Measurements from ENCODE around the gene CREB5.

CREB5 gene

DNA sequence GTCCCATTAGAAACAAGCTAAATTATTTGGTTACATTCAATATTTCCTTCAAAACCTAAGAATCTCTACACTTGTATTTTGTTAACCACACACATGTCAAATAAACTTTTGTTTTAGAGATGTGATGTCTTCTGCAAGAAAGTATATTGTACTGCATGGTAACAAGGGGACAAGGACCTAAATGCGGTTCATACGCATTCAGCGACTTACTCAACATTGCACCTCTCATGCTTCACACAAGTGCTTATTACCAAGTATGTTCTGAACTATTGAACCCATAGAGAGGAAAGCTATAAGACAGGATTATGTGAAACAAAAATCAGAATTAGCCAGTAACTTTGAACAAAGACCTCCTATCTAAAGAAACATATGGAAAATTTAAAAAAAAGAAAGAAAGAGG, 68.3 kb downstream of the CREB5 start:
- no peak for DNase-seq

DNA sequence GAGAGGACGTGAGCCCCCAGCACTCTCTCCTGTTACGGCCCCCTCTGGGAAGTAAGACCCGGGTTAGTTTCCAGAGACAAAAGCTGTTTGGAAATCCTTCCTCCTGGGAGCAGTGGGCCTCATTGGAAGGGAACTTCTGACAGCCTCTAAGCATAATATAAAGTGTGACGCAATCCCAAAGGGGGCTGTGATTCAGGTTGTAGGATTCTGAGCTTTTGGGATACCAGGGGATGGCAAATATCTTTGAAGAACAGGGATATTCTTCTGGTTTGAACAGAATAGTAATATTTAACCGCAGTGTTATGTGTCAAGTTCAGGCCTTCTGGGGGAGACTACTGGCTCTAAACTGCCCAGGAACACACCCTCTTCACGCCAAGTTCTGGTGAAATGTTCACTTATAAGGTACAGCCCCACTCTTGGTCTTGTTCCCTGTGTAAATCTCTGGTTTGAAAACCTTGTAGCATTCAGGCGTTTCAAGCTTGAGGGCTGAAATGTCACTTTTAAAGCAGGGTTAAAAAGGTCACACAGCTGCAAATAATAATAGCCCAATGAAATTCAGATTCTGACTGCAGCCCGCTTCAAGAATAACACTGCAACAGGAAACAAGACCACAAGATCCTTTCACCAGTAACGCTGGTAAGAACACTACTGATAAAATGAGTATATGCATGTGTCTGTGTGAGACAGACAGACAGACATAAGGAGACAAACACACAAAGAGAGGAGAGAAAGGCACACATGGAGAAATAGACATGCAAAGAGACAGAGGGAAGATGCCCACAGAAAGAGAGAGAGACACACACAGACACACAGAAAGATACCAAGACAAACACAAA, 69.0 kb downstream of the CREB5 start:
- no peak for DNase-seq

DNA sequence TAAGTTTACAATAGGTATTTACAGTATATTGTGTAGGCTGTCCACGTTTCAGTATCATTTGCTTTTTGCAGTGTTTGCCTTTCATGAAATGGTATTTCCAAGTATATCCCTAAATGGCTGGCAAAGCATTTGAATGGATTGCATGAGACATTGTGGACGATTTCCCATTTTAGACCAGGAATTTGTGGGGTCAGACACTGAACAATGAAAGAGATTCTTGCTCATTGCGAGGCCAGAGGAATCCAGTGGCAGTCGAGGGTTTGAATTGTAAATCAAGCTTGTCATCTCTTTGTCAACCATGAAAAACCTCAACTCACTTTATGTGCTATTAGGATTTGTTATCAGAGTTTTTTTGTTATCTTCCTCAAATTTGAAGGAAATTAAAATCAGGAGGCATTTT, 70.8 kb downstream of the CREB5 start:
- no peak for DNase-seq

DNA sequence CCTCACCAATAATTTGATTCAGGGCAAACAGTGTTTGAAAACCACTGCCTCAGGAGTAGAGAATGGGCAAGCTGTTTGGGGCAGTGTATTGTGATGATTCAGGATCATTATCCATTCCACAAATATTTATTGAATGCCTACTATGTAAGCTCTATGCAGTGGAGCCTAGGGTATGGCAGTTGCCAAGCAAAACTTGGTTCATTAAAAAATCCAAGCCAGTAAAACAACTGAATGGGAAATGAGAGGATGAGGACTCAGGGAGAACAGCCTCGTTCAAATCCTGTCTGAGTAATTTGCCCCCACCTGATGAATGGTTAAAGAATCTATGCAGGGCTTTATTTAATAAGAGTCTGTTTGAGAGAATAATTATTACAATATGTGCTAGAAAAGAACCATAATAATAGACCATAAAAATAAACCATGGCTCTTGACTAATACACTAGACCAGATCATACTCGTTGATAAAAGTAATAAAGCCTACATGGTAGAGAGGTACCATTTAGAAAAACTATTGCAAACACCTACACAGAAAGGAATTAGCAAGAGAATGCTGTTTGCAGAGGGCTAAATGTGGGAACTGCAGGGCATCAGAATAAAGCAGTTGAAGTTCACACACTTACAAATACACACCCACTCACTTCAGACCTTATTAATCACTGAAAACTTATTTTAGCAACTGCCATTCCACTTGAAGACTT, 71.7 kb downstream of the CREB5 start:
- DNase-seq = no peak

DNA sequence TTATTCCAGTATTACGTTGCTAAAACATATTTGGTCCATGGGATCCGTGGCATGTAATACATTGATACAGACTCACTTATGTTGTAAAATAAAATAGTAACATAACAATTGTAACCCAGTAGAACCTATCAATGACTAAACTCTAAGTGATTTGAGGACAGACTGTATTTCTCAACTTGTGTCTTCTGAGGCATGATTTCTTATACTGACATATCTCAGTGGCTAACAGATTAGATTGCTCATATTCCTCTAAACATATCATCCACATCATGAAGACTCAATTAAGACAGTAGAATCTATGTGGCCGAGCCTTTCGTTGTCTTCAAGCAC, 72.3 kb downstream of the CREB5 start:
- no peak for DNase-seq

DNA sequence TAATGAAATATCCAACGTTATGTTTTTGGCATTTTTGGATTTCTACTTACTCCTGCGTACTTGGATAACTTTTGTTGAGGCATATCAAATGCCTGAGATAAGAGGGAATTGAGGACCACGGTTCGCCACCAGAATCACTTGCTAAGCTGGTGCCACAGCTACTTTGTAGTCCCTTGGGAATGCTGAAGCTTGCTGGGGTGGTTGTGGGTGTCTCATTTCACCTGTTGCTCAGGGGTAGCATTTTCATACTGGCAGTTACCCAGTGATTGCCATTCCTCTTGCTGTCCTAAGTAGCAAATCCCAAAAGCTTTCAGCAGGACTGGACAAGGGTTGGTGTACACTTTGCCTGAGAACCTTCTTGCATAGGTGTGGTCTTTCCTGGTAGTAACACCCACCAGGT, 75.2 kb downstream of the CREB5 start:
- no peak for DNase-seq

DNA sequence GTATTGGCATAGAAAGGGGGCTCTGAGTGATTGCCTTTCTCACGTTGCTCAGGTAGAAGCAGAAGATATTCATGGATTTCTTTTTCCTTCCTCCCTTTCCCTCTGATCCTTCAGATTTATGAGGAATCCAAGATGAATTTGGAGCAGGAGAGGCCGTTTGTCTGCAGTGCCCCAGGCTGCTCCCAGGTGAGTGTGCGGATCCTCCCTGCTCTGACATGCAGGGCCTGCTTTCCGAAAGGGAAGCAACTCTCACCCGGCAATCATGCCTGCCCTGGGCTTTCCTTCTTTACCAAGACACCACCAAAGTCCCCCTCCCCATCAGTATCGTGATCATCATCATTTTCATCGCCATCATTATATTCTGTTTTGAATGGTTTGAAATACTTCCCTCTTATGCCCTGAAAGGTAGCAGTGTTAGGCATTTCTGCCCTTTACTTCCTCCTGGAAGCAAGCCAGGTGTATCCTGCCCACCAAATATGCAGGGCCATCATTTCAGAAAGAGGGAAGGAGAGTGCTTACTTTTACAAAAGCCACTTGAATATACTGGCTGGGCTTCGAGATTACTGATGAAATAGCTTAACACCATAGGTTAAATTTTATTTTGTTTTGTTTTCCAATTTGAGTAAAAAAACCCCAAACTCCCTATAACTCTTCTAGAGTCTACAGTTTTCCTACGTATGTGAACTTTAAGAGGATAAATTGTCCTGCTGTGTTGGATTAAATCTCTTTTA, 75.9 kb downstream of the CREB5 start:
- DNase-seq = no peak

DNA sequence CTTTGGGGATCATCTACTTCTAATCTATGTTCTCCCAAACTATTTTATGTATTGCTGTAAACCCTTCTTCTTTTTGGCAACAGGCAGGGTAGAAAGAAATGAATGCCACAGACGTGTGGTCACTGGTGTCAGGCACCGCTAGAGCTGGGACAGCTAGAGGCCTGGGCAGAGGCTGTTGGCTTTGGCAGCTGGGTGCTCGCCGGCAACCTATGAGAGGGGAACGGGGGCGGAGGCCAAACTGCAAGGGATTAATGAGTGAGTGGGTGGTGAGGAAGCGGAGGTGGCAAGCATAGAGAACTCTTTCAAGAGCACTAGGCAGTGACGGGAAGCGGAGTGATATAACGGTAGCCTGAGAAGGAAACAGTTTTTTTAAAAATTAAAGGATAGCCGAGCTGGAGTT, 78.5 kb downstream of the CREB5 start:
- DNase-seq = no peak

DNA sequence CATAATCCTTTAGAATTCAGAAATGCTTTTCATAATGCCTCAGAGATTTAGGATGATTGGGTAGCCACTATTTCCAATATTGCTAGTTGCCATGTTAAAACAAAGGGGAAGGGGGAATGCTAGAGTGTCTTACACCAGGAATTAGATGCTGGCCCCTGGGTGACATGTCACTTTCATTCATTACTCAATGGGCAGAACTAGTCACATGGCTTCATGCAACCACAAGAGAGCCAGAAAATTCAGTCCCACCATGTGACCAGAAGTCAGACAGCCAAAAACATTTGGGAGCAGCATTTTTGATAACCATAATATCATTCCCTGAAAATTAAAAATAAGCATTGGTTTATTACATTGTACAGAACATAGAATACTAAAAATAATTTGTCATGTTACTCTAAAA, 81.2 kb downstream of the CREB5 start:
- DNase-seq = no peak

DNA sequence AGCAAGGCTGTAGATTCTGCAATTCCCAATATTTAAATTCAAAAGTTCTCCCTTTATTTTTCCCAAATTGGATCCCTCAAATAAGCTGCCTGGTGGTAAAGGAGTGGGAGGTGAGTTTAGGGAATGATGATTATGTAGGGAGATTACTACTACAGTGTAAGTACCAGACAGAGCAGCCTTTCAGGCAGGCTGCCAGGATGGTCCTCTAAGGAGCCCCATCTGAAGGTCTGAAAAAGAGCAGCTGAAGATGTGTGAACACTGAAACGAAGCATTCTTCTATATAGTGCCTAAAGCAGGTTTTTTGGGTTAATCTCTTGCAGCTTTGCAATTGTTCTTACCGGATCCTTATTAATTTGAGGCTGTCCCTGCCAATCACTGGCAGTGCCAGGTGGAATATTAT, 84.7 kb downstream of the CREB5 start:
- DNase-seq = no peak

DNA sequence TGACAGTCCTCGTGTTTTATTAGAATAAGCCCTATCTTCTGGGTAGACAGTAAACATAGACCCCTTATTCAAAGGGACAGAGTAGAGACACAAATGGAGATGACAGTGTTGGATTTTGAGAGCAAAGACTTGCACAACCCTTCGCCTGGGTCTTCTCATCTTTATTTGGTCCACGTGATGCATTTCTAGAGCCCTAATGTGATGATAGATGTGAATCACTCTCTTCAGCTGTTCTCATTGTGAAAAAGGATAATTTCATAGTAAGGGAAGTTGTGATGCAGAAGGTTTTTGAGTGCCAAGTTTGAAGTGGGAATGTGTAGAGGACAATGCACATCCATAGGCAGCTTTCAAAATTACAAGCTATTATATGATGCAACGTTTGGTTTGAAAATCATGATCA, 86.3 kb downstream of the CREB5 start:
- DNase-seq = no peak

DNA sequence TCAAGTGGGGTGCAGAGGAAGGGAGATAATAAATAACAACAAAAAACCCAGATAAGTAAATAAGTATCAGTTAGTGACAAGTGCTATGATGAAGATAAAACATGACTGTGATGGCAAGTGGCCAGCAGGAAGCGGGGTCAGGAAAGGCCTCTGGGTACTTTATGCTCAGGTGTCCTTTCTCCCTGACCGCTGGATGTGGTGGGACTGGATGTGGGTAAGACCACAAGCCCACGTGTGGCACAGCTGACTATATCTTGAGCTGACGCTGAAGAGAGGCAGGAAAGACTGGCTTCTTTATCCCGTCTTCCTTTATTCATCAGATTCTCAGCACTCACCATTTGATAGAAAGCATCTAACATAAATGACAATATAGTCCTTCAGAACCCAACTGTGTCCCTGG, 87.8 kb downstream of the CREB5 start:
- DNase-seq = no peak

DNA sequence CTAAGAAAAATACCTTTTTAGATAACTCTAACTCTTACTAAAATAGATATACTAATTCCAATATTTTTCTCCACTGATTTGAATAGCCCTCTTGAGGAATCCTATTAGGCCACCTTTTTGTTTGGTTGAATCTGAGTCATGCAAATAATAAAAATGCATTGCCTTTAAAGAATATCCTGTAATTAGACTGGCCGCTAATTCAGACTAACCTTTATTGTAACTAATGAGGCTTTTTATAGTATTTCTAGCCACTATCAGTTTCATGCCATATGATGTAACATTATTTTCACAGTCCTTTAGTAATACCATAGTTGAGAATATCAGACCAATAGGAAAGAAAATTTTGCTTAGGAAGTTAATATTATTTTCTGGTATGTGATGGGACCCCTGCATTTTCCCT, 90.1 kb downstream of the CREB5 start:
- no peak for DNase-seq

DNA sequence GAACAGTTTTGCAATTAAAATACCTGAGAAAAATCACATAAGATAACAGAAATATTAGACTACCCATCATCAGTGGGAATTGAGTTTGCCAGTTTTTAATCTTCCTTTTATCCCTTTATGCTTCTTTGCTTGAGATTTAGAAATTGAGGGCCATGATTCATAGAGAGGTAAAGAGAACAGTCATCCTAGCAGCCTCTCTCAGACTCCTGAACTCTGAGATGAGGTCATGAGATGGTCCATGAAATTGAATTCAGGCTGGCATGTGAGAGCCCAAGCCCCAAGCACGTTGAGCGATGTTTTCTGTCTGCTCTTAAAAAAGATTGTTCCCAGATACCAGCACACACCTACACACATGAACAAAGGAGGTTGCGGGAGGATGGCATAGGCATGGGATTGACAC, 91.1 kb downstream of the CREB5 start:
- DNase-seq = no peak

DNA sequence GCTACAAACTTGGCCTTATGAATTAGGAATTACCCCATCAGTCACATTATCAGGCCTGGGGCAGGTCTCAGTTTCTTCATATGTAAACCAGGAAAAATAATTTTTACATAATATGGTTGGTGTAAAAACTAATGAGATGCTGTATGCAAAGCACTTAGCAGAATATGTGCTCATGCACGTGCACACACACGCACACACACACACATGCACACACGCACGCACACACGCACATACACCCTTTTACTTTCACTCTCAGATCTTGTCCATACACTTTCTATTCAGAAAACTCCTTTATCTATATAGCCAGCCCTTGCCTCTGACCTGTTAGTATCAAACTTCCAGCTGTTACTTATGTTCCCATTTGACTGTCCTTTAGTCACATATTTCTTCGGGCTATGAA, 92.7 kb downstream of the CREB5 start:
- DNase-seq = no peak

DNA sequence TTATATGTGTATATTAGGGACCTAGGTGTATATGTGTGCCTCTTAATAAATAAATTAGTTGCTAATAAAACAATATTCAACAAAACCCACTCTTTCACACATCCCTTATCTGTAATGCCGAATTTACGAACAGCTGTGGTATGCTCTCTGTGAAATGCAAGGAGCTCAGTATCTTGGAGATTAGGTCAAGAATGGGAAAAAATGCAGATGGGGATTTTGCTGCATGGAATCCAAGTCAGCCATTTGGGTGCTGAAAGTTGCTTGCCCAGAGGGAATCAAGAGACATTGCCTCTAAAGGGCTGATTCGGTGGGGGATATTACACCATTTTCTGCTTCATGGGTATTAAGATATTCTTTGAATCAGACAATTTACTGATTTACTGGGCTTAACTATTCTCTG, 93.5 kb downstream of the CREB5 start:
- no peak for DNase-seq

DNA sequence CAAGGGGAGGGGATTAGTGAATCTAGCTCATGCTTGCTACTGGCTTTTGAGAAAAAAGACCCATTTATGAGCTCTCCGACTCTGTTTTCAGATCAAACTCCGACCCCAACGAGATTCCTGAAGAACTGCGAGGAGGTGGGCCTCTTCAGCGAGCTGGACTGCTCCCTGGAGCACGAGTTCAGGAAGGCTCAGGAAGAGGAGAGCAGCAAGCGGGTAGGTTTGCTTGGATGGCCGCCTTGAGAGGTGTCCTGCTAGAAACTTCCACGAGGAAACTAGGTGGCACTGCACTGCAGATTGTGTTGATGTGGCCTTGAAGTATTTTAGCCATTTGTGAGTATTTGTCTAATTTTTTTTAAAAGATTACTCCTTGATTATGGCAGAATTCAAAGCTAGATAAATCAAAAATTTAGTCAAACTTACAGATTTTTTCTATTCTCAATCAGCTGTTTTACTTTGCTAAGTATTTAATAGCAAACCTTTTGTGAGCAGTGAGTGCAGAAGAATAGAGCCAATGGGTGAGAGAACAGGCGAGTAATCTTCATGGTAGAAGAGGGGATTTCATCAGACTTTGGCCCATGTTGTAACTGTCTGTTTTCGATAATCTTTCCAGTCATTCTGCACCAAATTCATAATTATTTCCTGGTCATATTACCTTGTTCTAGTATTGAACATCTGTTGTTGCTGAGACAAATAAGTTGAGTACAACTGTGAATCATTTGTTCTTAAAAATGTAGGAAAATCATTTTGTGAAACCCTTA, 95.4 kb downstream of the CREB5 start:
- no peak for DNase-seq

DNA sequence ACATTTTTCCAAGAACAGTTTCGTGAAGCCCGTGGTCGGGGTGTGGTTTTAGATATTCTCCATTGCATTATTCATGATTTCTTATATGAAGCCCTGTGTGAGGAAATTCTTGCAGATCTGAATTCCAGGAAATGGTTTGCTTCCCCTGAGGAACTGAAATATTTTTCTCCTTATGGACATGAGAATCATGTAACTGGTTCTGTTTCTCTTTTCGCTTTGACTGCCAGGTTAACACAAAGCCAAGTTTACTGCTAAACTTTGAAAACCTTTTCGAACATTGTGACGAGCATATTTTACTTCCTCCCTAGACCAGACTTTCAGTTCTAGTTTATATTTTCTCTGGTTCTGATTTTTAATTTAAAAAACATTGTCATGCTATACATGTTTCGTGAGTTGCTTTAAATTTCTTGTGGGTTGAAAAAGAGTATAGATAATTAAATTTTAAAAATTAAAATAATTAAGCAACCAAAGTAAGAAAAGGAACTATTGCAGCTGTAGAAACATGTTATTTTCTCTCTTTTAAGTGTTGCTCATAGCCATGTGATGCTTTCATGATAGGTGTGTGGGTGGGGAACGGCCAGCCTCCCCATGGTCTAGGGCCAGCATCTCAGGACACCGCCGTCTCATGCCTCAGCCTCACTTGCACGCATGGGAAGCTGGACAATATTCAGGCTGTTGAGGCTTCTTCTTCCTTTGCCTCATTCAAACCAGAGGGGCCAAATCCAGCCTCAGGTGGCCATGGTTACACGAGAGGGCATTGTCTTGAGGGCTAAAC, 97.1 kb downstream of the CREB5 start:
- DNase-seq = no peak

DNA sequence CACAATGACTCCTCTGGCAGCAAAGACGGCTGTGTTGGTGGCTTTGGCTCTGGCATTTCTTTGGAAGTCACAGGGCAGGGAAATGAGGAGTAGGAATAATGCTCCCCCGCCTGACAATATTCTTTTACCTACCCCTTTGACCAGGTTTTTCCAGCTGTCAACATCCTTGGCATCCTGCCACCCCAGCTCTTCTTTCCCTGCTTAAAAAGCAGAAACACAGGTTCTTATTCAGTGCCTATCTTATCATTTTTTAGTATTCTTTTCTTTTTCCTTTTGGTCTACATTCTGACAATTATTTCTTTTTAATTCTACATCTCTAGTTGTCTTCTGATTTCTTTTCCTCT, 97.7 kb downstream of the CREB5 start:
- DNase-seq = no peak

DNA sequence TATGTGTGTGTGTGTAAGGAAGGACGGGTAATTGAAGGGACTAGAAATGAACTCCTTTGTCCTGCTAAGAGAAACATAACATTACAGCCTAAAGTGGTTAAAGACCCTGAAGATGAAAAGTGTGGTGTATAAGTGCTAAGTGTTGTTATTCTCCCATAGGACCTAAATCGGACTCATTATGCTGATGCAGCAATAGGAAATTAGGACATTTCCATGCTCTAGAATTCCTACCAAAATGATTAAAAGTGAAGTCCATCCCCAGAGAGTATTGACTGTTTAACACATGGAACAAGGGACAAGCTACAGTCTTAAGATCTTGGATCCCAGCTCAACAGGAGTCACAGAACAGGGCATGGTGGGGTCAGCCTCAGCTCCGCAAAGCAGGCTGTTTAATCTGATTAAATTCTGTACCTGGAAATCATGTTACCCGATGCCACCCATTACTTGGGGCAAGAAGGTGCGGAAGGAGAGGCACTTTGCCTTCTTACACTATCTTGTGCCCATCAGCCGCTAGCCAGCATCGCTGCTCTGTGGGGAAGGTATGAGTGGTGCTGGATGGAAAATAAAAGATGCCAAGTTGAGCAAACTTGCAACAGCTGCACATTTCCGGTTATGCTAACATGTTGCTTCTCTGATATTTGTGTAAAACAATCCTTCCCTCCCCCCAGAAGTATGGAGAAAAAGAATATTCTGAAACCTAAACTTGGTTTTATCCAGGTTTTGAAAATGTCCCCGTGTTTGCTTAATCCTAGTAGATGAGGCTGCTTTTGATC, 100.5 kb downstream of the CREB5 start:
- DNase-seq = no peak

DNA sequence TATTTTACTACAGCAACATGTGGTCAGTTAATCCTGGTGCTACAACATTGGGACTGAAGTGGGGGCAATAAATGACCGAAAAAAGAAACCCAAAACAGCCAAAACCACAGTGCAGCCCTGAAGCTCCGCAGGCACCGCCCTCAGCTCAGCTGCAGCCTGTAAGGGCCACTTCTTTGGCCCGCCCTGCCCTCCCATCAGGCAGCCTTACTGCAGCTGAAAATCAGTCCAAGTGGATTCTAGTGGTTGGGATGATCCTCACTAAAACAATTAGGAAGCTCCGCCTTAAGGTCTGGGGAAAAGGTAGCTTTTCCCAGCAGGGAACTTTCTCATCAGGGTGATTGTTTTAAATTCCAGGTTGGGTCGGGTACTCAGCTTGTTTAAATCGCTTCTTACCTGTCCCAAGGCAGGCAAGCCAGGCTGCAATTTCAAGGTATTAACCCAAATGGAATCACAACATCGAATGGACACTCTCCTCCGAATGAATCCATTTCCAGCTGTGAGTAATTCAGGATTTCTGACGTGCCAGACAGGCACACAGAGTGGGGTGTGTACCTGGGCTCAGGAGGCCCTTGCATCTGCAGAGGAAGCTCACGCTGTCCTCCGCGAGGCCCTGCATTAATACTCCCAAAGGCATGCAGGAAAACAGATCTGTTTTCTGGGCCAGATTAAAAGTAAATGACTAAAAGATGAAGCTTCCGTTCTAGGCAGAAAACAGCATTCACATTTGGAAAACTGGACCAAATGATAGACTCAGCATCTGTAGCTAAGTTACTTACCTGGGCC, 104.3 kb downstream of the CREB5 start:
- DNase-seq = no peak

Data from CD4-positive, alpha-beta T cell treated with Interleukin-17A for 4 hours (primary cell).